Natural killer cell (primary cell): ENCODE data around the gene IL17REL. TPM values are rescaled to one million over a fixed set of nuclear protein-coding genes. Genes with fewer than 3 reads are reported as not detected.

Source experiments
- ATAC-seq, 3 donors: fragments of 150-1000 bp in 2 of 3; fragments of 200-7000 bp in 1 of 3; cut with Tn5 transposase; 1 replicate in 1 of 3; 2 replicates in 2 of 3; pipeline ENCODE4 v1.10.0; 2021; ENCODE audit warnings: mild to moderate bottlenecking in 2 of 3, moderate library complexity in 2 of 3
- DNase-seq, 2 donors: peaks; one replicate each; pipeline versions ENCODE4 v3.0.0 to v3.0.0-alpha.2; 2013 to 2021; ENCODE audit warnings: mixed read lengths in 1 of 2
- H3K27ac ChIP-seq: one replicate; pipeline ENCODE4 v1.5.1; 2013; ENCODE audit warnings: mild to moderate bottlenecking, low read length
- H3K27me3 ChIP-seq: one replicate; pipeline ENCODE4 v1.6.1; 2013; ENCODE audit warnings: low read length; ENCODE audit not compliant: control insufficient read depth, insufficient read depth
- H3K36me3 ChIP-seq: one replicate; pipeline ENCODE4 v1.6.1; 2013; ENCODE audit warnings: low read length; ENCODE audit not compliant: control insufficient read depth, insufficient read depth
- H3K4me1 ChIP-seq: one replicate; pipeline ENCODE4 v1.6.1; 2013; ENCODE audit warnings: low read length; ENCODE audit not compliant: control insufficient read depth, insufficient read depth
- H3K4me3 ChIP-seq: one replicate; pipeline ENCODE4 v1.5.1; 2013; ENCODE audit warnings: low read length
- H3K9me3 ChIP-seq: one replicate; pipeline ENCODE4 v1.6.1; 2013; ENCODE audit warnings: low read length; ENCODE audit not compliant: control insufficient read depth, insufficient read depth
- H3K27ac Mint-ChIP-seq, 2 donors: one replicate each; pipeline ENCODE4 v1.8.0; 2022; ENCODE audit warnings: mild to moderate bottlenecking in 2 of 2, mixed read lengths in 2 of 2, moderate library complexity in 1 of 2
- H3K27me3 Mint-ChIP-seq, 2 donors: one replicate each; pipeline ENCODE4 v1.8.0; 2022; ENCODE audit warnings: low read depth in 2 of 2, mixed read lengths in 2 of 2
- H3K36me3 Mint-ChIP-seq: one replicate; pipeline ENCODE4 v1.8.0; 2022; ENCODE audit warnings: mixed read lengths
- H3K4me1 Mint-ChIP-seq, 2 donors: one replicate each; pipeline ENCODE4 v1.8.0; 2022; ENCODE audit warnings: mixed read lengths in 2 of 2
- H3K4me3 Mint-ChIP-seq: one replicate; pipeline ENCODE4 v1.8.0; 2022; ENCODE audit warnings: mild to moderate bottlenecking, moderate library complexity, mixed read lengths
- H3K9me3 Mint-ChIP-seq, 2 donors: one replicate each; pipeline ENCODE4 v1.8.0; 2022; ENCODE audit warnings: mixed read lengths in 2 of 2
- WGBS: methylation state at CpG from one replicate; pipeline ENCODE4 v1.1.7; 2013; ENCODE audit warnings: missing lambda C conversion rate; ENCODE audit not compliant: insufficient coverage; 5-methylcytosine and 5-hydroxymethylcytosine counted together
- intact Hi-C: fragments of 100-400 bp; cut with micrococcal nuclease; formaldehyde crosslinking; loops from one replicate; pipeline ENCODE4 v1.14.2; 2022
- total RNA-seq, 4 donors: library from RNA; stranded (reverse); fragments of 120-200 nt in 1 of 4; gene quantifications; one replicate each; pipeline versions ENCODE4 v1.2.3 to v1.2.4, GENCODE V29; 2013 to 2022
- TF ChIP-seq, protein P1 (sequence below): fragments of 200-600 bp; IDR thresholded peaks from one replicate; pipeline ENCODE4 v1.8.0; 2022; ENCODE audit warnings: antibody characterized with exemption

Gene IL17REL
- total RNA-seq, 3 donors from 2014 or later (not counting 1 experiment from before 2014, with no cell fraction given) = not detected

DNA sequence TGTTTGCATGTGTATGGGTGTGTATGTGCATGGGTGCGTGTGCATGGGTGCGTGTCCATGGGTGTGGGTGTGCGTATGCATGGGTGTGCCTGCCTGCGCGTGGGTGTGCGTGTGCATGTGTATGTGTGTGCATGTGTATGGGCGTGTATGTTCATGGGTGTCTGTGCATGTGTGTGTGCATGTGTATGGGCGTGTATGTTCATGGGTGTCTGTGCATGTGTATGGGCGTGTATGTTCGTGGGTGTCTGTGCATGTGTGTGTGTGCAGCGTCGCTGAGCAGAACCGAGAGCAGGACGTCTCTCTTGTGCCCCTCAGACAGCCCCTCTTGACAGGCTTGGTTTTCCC is 13.9 kb downstream of the IL17REL start:
- no peaks in the 10 kb centered on the region for H3K9me3 ChIP-seq
- Mint-ChIP-seq H3K27ac (no peak overlapping the region), H3K27me3 (peaks cover 0 to 8% of the 10 kb centered on the region in 2 donors), H3K4me3 (no peak overlapping the region), H3K4me1 (peaks cover 0 to 5% of the 10 kb centered on the region in 2 donors), H3K9me3 (no peaks in the 10 kb centered on the region), H3K36me3 (no peaks in the 10 kb centered on the region)
- intact Hi-C loops = no loop called here
- no peaks in the 10 kb centered on the region for H3K36me3 ChIP-seq
- no peak for DNase-seq
- H3K4me1 ChIP-seq = peaks cover 13% of the 10 kb centered on the region
- H3K27me3 ChIP-seq = peaks cover 10% of the 10 kb centered on the region
- WGBS = 95% methylated on average over 14 of the region's 14 CpGs
- no peak overlapping the region for H3K4me3 ChIP-seq
- peak in 1 of 3 donors; percentile 16 for ATAC-seq
- TF ChIP-seq, protein P1, sequence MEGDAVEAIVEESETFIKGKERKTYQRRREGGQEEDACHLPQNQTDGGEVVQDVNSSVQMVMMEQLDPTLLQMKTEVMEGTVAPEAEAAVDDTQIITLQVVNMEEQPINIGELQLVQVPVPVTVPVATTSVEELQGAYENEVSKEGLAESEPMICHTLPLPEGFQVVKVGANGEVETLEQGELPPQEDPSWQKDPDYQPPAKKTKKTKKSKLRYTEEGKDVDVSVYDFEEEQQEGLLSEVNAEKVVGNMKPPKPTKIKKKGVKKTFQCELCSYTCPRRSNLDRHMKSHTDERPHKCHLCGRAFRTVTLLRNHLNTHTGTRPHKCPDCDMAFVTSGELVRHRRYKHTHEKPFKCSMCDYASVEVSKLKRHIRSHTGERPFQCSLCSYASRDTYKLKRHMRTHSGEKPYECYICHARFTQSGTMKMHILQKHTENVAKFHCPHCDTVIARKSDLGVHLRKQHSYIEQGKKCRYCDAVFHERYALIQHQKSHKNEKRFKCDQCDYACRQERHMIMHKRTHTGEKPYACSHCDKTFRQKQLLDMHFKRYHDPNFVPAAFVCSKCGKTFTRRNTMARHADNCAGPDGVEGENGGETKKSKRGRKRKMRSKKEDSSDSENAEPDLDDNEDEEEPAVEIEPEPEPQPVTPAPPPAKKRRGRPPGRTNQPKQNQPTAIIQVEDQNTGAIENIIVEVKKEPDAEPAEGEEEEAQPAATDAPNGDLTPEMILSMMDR = no peak
- no peak overlapping the region for H3K27ac ChIP-seq

DNA sequence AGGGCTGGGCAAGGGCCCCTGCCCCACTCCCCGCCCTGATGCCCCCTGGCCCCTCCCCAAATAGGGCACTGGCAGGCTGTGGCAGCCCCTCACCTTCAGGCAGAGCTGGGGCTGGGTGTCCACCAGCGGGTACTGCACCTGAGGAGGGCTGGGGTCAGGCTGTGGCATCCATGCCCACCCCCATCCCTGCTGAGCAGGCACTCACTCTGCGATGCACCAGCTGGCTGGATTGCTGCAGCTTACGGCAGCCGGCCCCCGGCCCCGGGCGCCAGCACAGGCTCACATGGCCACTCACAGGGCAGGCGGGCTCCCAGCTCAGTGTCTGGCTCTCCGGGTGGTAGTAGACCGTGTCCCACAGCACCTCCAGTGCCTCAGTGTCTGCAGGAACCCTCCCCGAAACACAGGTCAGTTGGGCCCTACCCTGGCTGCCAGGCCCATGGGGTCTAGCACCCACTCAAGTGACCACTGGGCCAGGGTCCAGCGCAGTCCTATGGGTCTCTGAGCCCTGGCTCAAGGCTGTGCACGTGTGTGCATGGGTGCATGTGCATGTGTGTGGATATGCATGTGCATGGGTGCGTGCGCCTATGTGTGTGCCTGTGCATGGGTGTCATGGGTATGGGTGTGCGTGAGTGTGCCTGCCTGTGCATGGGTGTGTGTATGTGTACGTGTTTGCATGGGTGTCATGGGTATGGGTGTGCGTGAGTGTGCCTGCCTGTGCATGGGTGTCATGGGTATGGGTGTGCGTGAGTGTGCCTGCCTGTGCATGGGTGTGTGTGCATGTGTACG is 14.4 kb downstream of the IL17REL start:
- H3K4me3 ChIP-seq = no peak overlapping the region
- ATAC-seq (peak in 1 of 3 donors; percentile 8), DNase-seq (no peak)
- intact Hi-C loops = no loop called here
- WGBS = 95% methylated on average over 21 of the region's 21 CpGs
- H3K27ac ChIP-seq = no peak overlapping the region
- H3K36me3 ChIP-seq = no peaks in the 10 kb centered on the region
- Mint-ChIP-seq H3K4me3 (peak overlapping the region; percentile 6), H3K36me3 (no peaks in the 10 kb centered on the region), H3K4me1 (peaks cover 4 to 9% of the 10 kb centered on the region in 2 donors), H3K27ac (no peak overlapping the region), H3K9me3 (no peaks in the 10 kb centered on the region), H3K27me3 (peaks cover 0 to 10% of the 10 kb centered on the region in 2 donors)
- peaks cover 19% of the 10 kb centered on the region for H3K4me1 ChIP-seq
- peaks cover 10% of the 10 kb centered on the region for H3K27me3 ChIP-seq
- TF ChIP-seq, protein P1 = no peak
- H3K9me3 ChIP-seq = no peaks in the 10 kb centered on the region

DNA sequence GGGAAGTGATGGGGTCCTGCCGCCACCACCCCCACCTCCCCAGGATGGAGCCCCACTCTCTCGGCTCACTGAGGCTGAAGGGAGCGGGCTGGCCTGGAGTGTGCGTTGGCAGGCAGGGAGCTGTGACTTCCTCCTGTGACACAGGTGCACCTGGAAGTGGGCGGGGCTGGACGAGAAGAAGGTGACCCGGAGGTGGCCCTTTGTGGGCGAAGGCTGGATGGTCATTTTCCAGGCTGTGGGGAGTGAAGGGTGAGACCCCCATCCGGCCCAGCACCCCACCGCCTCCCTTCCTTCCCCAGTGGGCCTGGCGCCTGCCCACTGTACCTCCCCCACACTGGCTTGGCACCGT is 15.3 kb downstream of the IL17REL start:
- WGBS = 91% methylated on average over 11 of the region's 12 CpGs
- peaks cover 10% of the 10 kb centered on the region for H3K27me3 ChIP-seq
- no peak overlapping the region for H3K4me3 Mint-ChIP-seq
- no peak overlapping the region for H3K27ac ChIP-seq
- H3K9me3 ChIP-seq = no peaks in the 10 kb centered on the region
- H3K4me1 ChIP-seq = peaks cover 22% of the 10 kb centered on the region
- H3K36me3 ChIP-seq = no peaks in the 10 kb centered on the region
- no peaks in the 10 kb centered on the region for H3K9me3 Mint-ChIP-seq
- H3K4me1 Mint-ChIP-seq = peaks cover 5 to 11% of the 10 kb centered on the region in 2 donors
- DNase-seq = no peak
- H3K27ac Mint-ChIP-seq = no peak overlapping the region
- TF ChIP-seq, protein P1 = no peak
- H3K4me3 ChIP-seq = no peak overlapping the region
- H3K27me3 Mint-ChIP-seq = peaks cover 0 to 9% of the 10 kb centered on the region in 2 donors
- intact Hi-C loops = no loop called here
- ATAC-seq = no peak
- no peaks in the 10 kb centered on the region for H3K36me3 Mint-ChIP-seq
